Gastroesophageal sphincter (tissue), 4 donors: ENCODE measurements around the gene WDR45. TPM values are rescaled to one million over a fixed set of nuclear protein-coding genes. Genes with fewer than 3 reads are reported as not detected.
"Not testable (repeated sequence)": the region's sequence is repeated elsewhere in the genome, so short reads cannot be mapped to it uniquely, and the experiment has no call there.

Source experiments
- ATAC-seq: fragments of 150-250 bp; one replicate; pipeline ENCODE4 v1.9.1; 2016; ENCODE audit warnings: mild to moderate bottlenecking, moderate library complexity
- H3K27ac ChIP-seq, 4 donors: fragments of 200-600 bp; sonication (generic) in 3 of 4; 1 replicate in 3 of 4; 2 replicates in 1 of 4; pipeline ENCODE4 v1.5.1; 2016 to 2019
- H3K27me3 ChIP-seq: fragments of 200-600 bp; sonication (generic); one replicate; pipeline ENCODE4 v1.5.1; 2019
- H3K36me3 ChIP-seq, 2 donors: fragments of 200-600 bp; sonication (generic); one replicate each; pipeline ENCODE4 v1.5.1; 2019; ENCODE audit warnings: control low read depth in 1 of 2
- H3K4me1 ChIP-seq, 3 donors: fragments of 200-600 bp; sonication (generic); 1 replicate in 2 of 3; 2 replicates in 1 of 3; pipeline ENCODE4 v1.5.1; 2016 to 2019; ENCODE audit warnings: control low read depth in 2 of 3
- H3K4me3 ChIP-seq, 2 donors: fragments of 200-600 bp; sonication (generic); one replicate each; pipeline ENCODE4 v1.5.1; 2019; ENCODE audit warnings: mild to moderate bottlenecking in 1 of 2, moderate library complexity in 1 of 2
- H3K9me3 ChIP-seq, 3 donors: fragments of 200-600 bp; sonication (generic); one replicate each; pipeline ENCODE4 v1.5.1; 2017 to 2019; ENCODE audit warnings: control low read depth in 2 of 3
- CTCF ChIP-seq, 4 experiments: fragments of 200-600 bp in 2 of 4; fragments of 450-650 bp in 2 of 4; sonication (generic) in 1 of 4; IDR thresholded peaks; one replicate each; pipeline ENCODE4 v1.5.1; 2017 to 2019; ENCODE audit warnings: antibody characterized with exemption in 4 of 4, mild to moderate bottlenecking in 2 of 4, moderate library complexity in 2 of 4
- EP300 ChIP-seq: sonication (generic); formaldehyde crosslinking; IDR thresholded peaks from one replicate; pipeline ENCODE4 v1.6.1; 2017; ENCODE audit warnings: antibody characterized with exemption, mild to moderate bottlenecking
- POLR2A ChIP-seq, 2 donors: fragments of 450-650 bp; IDR thresholded peaks; one replicate each; pipeline ENCODE4 v1.6.1; 2017; ENCODE audit warnings: antibody characterized with exemption in 2 of 2, mild to moderate bottlenecking in 2 of 2, moderate library complexity in 1 of 2
- POLR2AphosphoS5 ChIP-seq: sonication (generic); formaldehyde crosslinking; IDR thresholded peaks from one replicate; pipeline ENCODE4 v1.6.1; 2017; ENCODE audit warnings: antibody characterized with exemption
- WGBS, 2 donors: methylation state at CpG; one replicate each; pipeline ENCODE4 v1.1.5; 2018; ENCODE audit warnings: low coverage in 1 of 2; 5-methylcytosine and 5-hydroxymethylcytosine counted together
- total RNA-seq, 4 donors: library from RNA; depleted of rRNA; stranded (reverse); fragments of >200 nt; gene quantifications; one replicate each; pipeline ENCODE4 v1.1.0, GENCODE V29; 2016

WDR45 gene
- total RNA-seq, result 100 to 1,000 TPM in 1 of 4 donors, 10 to 100 TPM in 3; 60.8 to 101 (median 80.9) TPM

GRCh38 chrX:49079489-49080428 lies at the start of gene WDR45:
TSS of gene WDR45 (minus strand) at chrX:49079887. CDS start at chrX:49078095, 1,792 bp downstream.
- H3K36me3 ChIP-seq, result peaks cover 0 to 33% of the 10 kb centered on the region in 2 donors
- peak; percentile 58 to 68 for TF ChIP-seq POLR2A (IDR thresholded peaks at IDR 0.05)
- TF ChIP-seq POLR2AphosphoS5, result peak; percentile 73
- TF ChIP-seq CTCF (IDR thresholded peaks at IDR 0.05), result no peak
- TF ChIP-seq EP300, result no peak
- peak within 1 kb of the TSS; percentile 67 to 79 for H3K4me3 ChIP-seq
- H3K9me3 ChIP-seq, result no peaks in the 10 kb centered on the region
- ATAC-seq, result peak; percentile 91
- H3K4me1 ChIP-seq, result peaks cover 0 to 15% (median 3%) of the 10 kb centered on the region in 3 donors
- 0 to 44% methylated on average over 2 to 21 of the region's 55 CpGs for WGBS, 2 donors
- peak within 1 kb of the TSS; percentile 85 to 95 (median 92) for H3K27ac ChIP-seq
- no peaks in the 10 kb centered on the region for H3K27me3 ChIP-seq

GRCh38 chrX:49129427-49129826 lies 49.7 kb upstream of the WDR45 start:
- Histone ChIP-seq H3K36me3 (no peaks in the 10 kb centered on the region), H3K4me3 (no peak overlapping the region), H3K9me3 (no peaks in the 10 kb centered on the region), H3K4me1 (no peaks in the 10 kb centered on the region), H3K27ac (no peak overlapping the region), H3K27me3 (no peaks in the 10 kb centered on the region)
- WGBS, 2 donors, result 40 to 80% methylated on average over 1 to 3 of the region's 4 CpGs
- no peak for ATAC-seq
- no peak for TF ChIP-seq POLR2A (IDR thresholded peaks at IDR 0.05)
- TF ChIP-seq POLR2AphosphoS5, result no peak
- TF ChIP-seq CTCF (IDR thresholded peaks at IDR 0.05), result no peak
- no peak for TF ChIP-seq EP300

GRCh38 chrX:49127742-49128258 lies 48.1 kb upstream of the WDR45 start:
- H3K4me1 ChIP-seq, H3K27me3 ChIP-seq, H3K27ac ChIP-seq, H3K9me3 ChIP-seq, ATAC-seq, H3K36me3 ChIP-seq, H3K4me3 ChIP-seq: not testable (repeated sequence)
- WGBS, 2 donors, result 88% methylated on average over 7 of the region's 13 CpGs; no CpG with 5 or more reads in 1 of the 2 donors

- no peak for ATAC-seq
- H3K36me3 ChIP-seq, result peaks cover 0 to 40% of the 10 kb centered on the region in 2 donors
- TF ChIP-seq POLR2AphosphoS5 (no peak), POLR2A (IDR thresholded peaks at IDR 0.05) (no peak), EP300 (no peak), CTCF (IDR thresholded peaks at IDR 0.05) (no peak)
- no peaks in the 10 kb centered on the region for H3K9me3 ChIP-seq
- peaks cover 0 to 14% (median 0%) of the 10 kb centered on the region in 3 donors for H3K4me1 ChIP-seq
- H3K4me3 ChIP-seq, result peak overlapping the region in 1 of 2 donors; percentile 71
- H3K27ac ChIP-seq, result no peak overlapping the region
- H3K27me3 ChIP-seq, result no peaks in the 10 kb centered on the region
- no CpG with 5 or more reads among the region's 5 CpGs for WGBS, 2 donors
These were observed 42.8 kb upstream of the WDR45 start for GRCh38 chrX:49122499-49122898.

- ATAC-seq, result no peak
- H3K4me1 ChIP-seq, result peaks cover 0 to 14% (median 0%) of the 10 kb centered on the region in 3 donors
- WGBS, 2 donors, result 45 to 60% methylated on average over 1 of the region's 1 CpG
- TF ChIP-seq POLR2A (IDR thresholded peaks at IDR 0.05) (no peak), POLR2AphosphoS5 (no peak), EP300 (no peak), CTCF (IDR thresholded peaks at IDR 0.05) (no peak)
- H3K27me3 ChIP-seq, result no peaks in the 10 kb centered on the region
- H3K36me3 ChIP-seq, result peaks cover 0 to 64% of the 10 kb centered on the region in 2 donors
- no peak overlapping the region for H3K4me3 ChIP-seq
- H3K27ac ChIP-seq, result no peak overlapping the region
- H3K9me3 ChIP-seq, result no peaks in the 10 kb centered on the region
These were observed 40.4 kb upstream of the WDR45 start for GRCh38 chrX:49120091-49120490.
